H1 (cell line): ENCODE data around the gene AKAP9. TPM values are rescaled to one million over a fixed set of nuclear protein-coding genes. Genes with fewer than 3 reads are reported as not detected.

ENCODE experiments used
- CTCF ChIA-PET: fragments of 300-600 bp; sonication (Branson Sonifier 250); formaldehyde crosslinking; loops from one replicate; lab custom pipeline; 2021; ENCODE audit not compliant: partially characterized antibody; lab: Charles Lee
- POLR2A ChIA-PET: fragments of 300-600 bp; sonication (Branson Sonifier 250); formaldehyde crosslinking; loops from one replicate; lab custom pipeline; 2021; ENCODE audit warnings: inconsistent platforms; ENCODE audit not compliant: partially characterized antibody; lab: Charles Lee
- DNase-seq, 2 experiments: peaks; one replicate each; pipeline versions ENCODE4 v3.0.0 to v3.0.0-alpha.2; 2010 to 2022; ENCODE audit warnings: low spot score in 2 of 2, low read depth in 1 of 2, mixed read lengths in 1 of 2
- FAIRE-seq: peaks from 2 replicates; lab custom pipeline; 2011; peaks lifted over from hg19 to GRCh38; lab: Jason Lieb, UNC
- H2AFZ ChIP-seq: 2 replicates; pipeline ENCODE4 v1.8.1; 2012; ENCODE audit warnings: low read length, inconsistent platforms
- H2AK5ac ChIP-seq: 2 replicates; pipeline ENCODE4 v1.6.1; 2013; ENCODE audit warnings: low read depth, low read length
- H2BK120ac ChIP-seq: replicated peaks from 2 replicates; pipeline ENCODE3; 2013; ENCODE audit warnings: low read depth, low read length, inconsistent platforms
- H2BK12ac ChIP-seq: 2 replicates; pipeline ENCODE4 v1.6.1; 2013; ENCODE audit warnings: low read depth, low read length
- H2BK15ac ChIP-seq: 2 replicates; pipeline ENCODE4 v1.6.1; 2013; ENCODE audit warnings: low read length
- H2BK20ac ChIP-seq: 2 replicates; pipeline ENCODE4 v1.6.1; 2013; ENCODE audit warnings: low read length
- H2BK5ac ChIP-seq: 2 replicates; pipeline ENCODE4 v1.6.1; 2013; ENCODE audit warnings: low read depth, low read length
- H3K14ac ChIP-seq: 2 replicates; pipeline ENCODE4 v1.6.1; 2013; ENCODE audit warnings: inconsistent platforms; ENCODE audit not compliant: insufficient read length
- H3K18ac ChIP-seq: 2 replicates; pipeline ENCODE4 v1.6.1; 2013; ENCODE audit warnings: low read length; ENCODE audit errors: extremely low read depth
- H3K23ac ChIP-seq: 2 replicates; pipeline ENCODE4 v1.6.1; 2013; ENCODE audit warnings: inconsistent platforms; ENCODE audit not compliant: insufficient read length
- H3K23me2 ChIP-seq: 2 replicates; pipeline ENCODE4 v1.6.1; 2013; ENCODE audit warnings: low read depth, low read length
- H3K27ac ChIP-seq: 2 replicates; pipeline ENCODE4 v1.6.1; 2011; ENCODE audit warnings: low read depth, low read length, inconsistent platforms
- H3K27me3 ChIP-seq, 4 experiments: replicated peaks in 1 of 4; 1 replicate in 1 of 4; 2 replicates in 3 of 4; pipeline versions ENCODE4 v1.6.1 to v1.8.1; 2011 to 2013; ENCODE audit warnings: low read length in 3 of 4, mild to moderate bottlenecking in 3 of 4, inconsistent platforms in 2 of 4, mixed read lengths in 2 of 4, moderate library complexity in 1 of 4; ENCODE audit not compliant: control insufficient read depth in 3 of 4, insufficient read depth in 3 of 4; ENCODE audit errors: extremely low read depth in 1 of 4
- H3K36me3 ChIP-seq, 4 experiments: 2 replicates each; pipeline versions ENCODE4 v1.6.1 to v1.8.1; 2011 to 2013; ENCODE audit warnings: mild to moderate bottlenecking in 4 of 4, low read length in 3 of 4, moderate library complexity in 2 of 4, control low read depth in 1 of 4, inconsistent platforms in 1 of 4; ENCODE audit not compliant: insufficient read depth in 4 of 4, control insufficient read depth in 2 of 4
- H3K4ac ChIP-seq: replicated peaks from 2 replicates; pipeline ENCODE3; 2013; ENCODE audit warnings: low read length, low read depth, mixed read lengths, inconsistent platforms; ENCODE audit not compliant: insufficient read length
- H3K4me1 ChIP-seq, 4 experiments: replicated peaks in 1 of 4; 1 replicate in 1 of 4; 2 replicates in 3 of 4; pipeline versions ENCODE4 v1.6.1 to v1.8.1; 2011 to 2013; ENCODE audit warnings: low read length in 3 of 4, inconsistent platforms in 2 of 4, mixed read lengths in 1 of 4; ENCODE audit not compliant: insufficient read depth in 4 of 4, control insufficient read depth in 3 of 4
- H3K4me2 ChIP-seq, 2 experiments: 2 replicates each; pipeline versions ENCODE4 v1.6.1 to v1.8.1; 2011 to 2013; ENCODE audit warnings: low read depth in 2 of 2, low read length in 2 of 2, control low read depth in 1 of 2, inconsistent platforms in 1 of 2, mild to moderate bottlenecking in 1 of 2; ENCODE audit not compliant: insufficient read depth in 1 of 2
- H3K4me3 ChIP-seq, 4 experiments: fragments of 200-600, 300-600 bp in 1 of 4; sonication (generic), shearing (Covaris generic), sonication (Bioruptor Twin) in 1 of 4; 2 replicates each; pipeline versions ENCODE4 v1.5.1 to v1.8.1; 2011 to 2016; ENCODE audit warnings: low read length in 4 of 4, low read depth in 3 of 4, control low read depth in 2 of 4, inconsistent platforms in 2 of 4, mild to moderate bottlenecking in 2 of 4, mixed read lengths in 1 of 4, moderate library complexity in 1 of 4; ENCODE audit not compliant: insufficient read depth in 2 of 4; ENCODE audit errors: extremely low read depth in 1 of 4
- H3K56ac ChIP-seq: replicated peaks from 2 replicates; pipeline ENCODE3; 2013; ENCODE audit warnings: low read depth, mild to moderate bottlenecking, mixed read lengths, low read length, inconsistent platforms; ENCODE audit not compliant: insufficient read length
- H3K79me1 ChIP-seq: 2 replicates; pipeline ENCODE4 v1.6.1; 2013; ENCODE audit warnings: low read depth, low read length, control low read depth
- H3K79me2 ChIP-seq, 2 experiments: 2 replicates each; pipeline versions ENCODE4 v1.6.1 to v1.8.1; 2012 to 2013; ENCODE audit warnings: low read length in 2 of 2, mild to moderate bottlenecking in 2 of 2, inconsistent platforms in 1 of 2; ENCODE audit not compliant: insufficient read depth in 2 of 2, control insufficient read depth in 1 of 2
- H3K9ac ChIP-seq, 4 experiments: replicated peaks in 1 of 4; 1 replicate in 1 of 4; 2 replicates in 3 of 4; pipeline versions ENCODE4 v1.6.1 to v1.8.1; 2011 to 2013; ENCODE audit warnings: low read depth in 3 of 4, low read length in 3 of 4, control low read depth in 2 of 4, mild to moderate bottlenecking in 2 of 4, moderate library complexity in 2 of 4, inconsistent platforms in 1 of 4; ENCODE audit errors: extremely low read depth in 1 of 4
- H3K9me3 ChIP-seq, 2 experiments: 2 replicates each; pipeline versions ENCODE4 v1.6.1 to v1.8.1; 2012 to 2013; ENCODE audit warnings: mild to moderate bottlenecking in 2 of 2, moderate library complexity in 2 of 2, control low read depth in 1 of 2, inconsistent platforms in 1 of 2, low read depth in 1 of 2, low read length in 1 of 2, mixed read lengths in 1 of 2; ENCODE audit not compliant: insufficient read depth in 2 of 2
- H4K20me1 ChIP-seq, 2 experiments: replicated peaks in 1 of 2; 2 replicates each; pipeline versions ENCODE3 to v1.8.1; 2011 to 2013; ENCODE audit warnings: inconsistent platforms in 2 of 2, low read length in 2 of 2, mild to moderate bottlenecking in 1 of 2; ENCODE audit not compliant: insufficient read depth in 2 of 2, control insufficient read depth in 1 of 2
- H4K5ac ChIP-seq: 2 replicates; pipeline ENCODE4 v1.6.1; 2013; ENCODE audit warnings: low read length, low read depth, mixed read lengths, inconsistent platforms; ENCODE audit not compliant: insufficient read length
- H4K8ac ChIP-seq: 2 replicates; pipeline ENCODE4 v1.8.0; 2013; ENCODE audit warnings: mild to moderate bottlenecking, moderate library complexity, low read length, inconsistent platforms; ENCODE audit not compliant: insufficient read depth; ENCODE audit errors: extremely low read depth
- H4K91ac ChIP-seq: replicated peaks from 2 replicates; pipeline ENCODE3; 2013; ENCODE audit warnings: low read length, mixed read lengths, inconsistent platforms; ENCODE audit not compliant: insufficient read length
- EGR1 ChIP-seq: IDR thresholded peaks from 2 replicates; pipeline ENCODE4 v1.6.1; 2011; ENCODE audit warnings: low read depth, low read length, borderline replicate concordance
- FOSL1 ChIP-seq: IDR thresholded peaks from 2 replicates; pipeline ENCODE4 v1.6.1; 2011; ENCODE audit warnings: mild to moderate bottlenecking, low read depth, low read length, moderate library complexity; ENCODE audit not compliant: insufficient read depth
- GTF2F1 ChIP-seq: IDR thresholded peaks from 2 replicates; pipeline ENCODE4 v1.6.1; 2012; ENCODE audit warnings: low read depth, low read length, improper control_type of control experiment, borderline replicate concordance
- HDAC6 ChIP-seq: IDR thresholded peaks from one replicate; pipeline ENCODE4 v1.7.1; 2012; ENCODE audit warnings: low read depth, mild to moderate bottlenecking, inconsistent platforms, low read length, moderate library complexity
- JUN ChIP-seq: IDR thresholded peaks from 2 replicates; pipeline ENCODE4 v1.6.1; 2011; ENCODE audit warnings: low read depth, mild to moderate bottlenecking, improper control_type of control experiment, low read length
- MAFK ChIP-seq: IDR thresholded peaks from 2 replicates; pipeline ENCODE4 v1.6.1; 2012; ENCODE audit warnings: low read depth, mild to moderate bottlenecking, improper control_type of control experiment, low read length
- RBBP5 ChIP-seq: IDR thresholded peaks from 2 replicates; pipeline ENCODE4 v1.7.1; 2012; ENCODE audit warnings: low read depth, mild to moderate bottlenecking, inconsistent platforms, low read length, moderate library complexity, borderline replicate concordance
- TBP ChIP-seq: IDR thresholded peaks from 2 replicates; pipeline ENCODE4 v1.6.1; 2011; ENCODE audit warnings: low read depth, low read length, improper control_type of control experiment
- USF2 ChIP-seq: IDR thresholded peaks from 2 replicates; pipeline ENCODE4 v1.6.1; 2011; ENCODE audit warnings: low read length, improper control_type of control experiment
- ZNF274 ChIP-seq: IDR thresholded peaks from 2 replicates; pipeline ENCODE4 v1.7.0; 2012; ENCODE audit warnings: low read length, borderline replicate concordance; ENCODE audit errors: extremely low read depth
- WGBS, 2 experiments: shearing (Covaris generic) in 1 of 2; methylation state at CpG; one replicate each; pipeline versions ENCODE4 v1.1.6 to v1.1.7; 2013 to 2015; ENCODE audit warnings: low lambda C conversion rate in 2 of 2, mixed read lengths in 2 of 2, inconsistent platforms in 1 of 2, low coverage in 1 of 2, missing lambda C conversion rate in 1 of 2; ENCODE audit not compliant: insufficient replicate concordance in 2 of 2, insufficient coverage in 1 of 2, insufficient read length in 1 of 2; ENCODE audit errors: extremely low coverage in 1 of 2, missing lambda C conversion rate in 1 of 2; 5-methylcytosine and 5-hydroxymethylcytosine counted together
- polyA plus RNA-seq, 7 experiments: library from polyadenylated mRNA; depleted of rRNA in 3 of 7; stranded (reverse) in 5 of 7; unstranded in 2 of 7; fragments of >200 nt in 5 of 7; fragments of 200-250 nt in 2 of 7; gene quantifications; 1 replicate in 5 of 7; 2 replicates in 1 of 7; 4 replicates in 1 of 7; pipeline versions ENCODE4 v1.2.1 to v1.2.3, GENCODE V29; 2011 to 2013; ENCODE audit warnings: missing spikeins in 2 of 7, mixed read lengths in 2 of 7
- total RNA-seq: library from RNA; stranded (reverse); fragmentation: NEBNext Ultra II Directional; extraction: Animal tissue kit (Norgen Biotek cat#: 25700); gene quantifications from 2 replicates; pipeline ENCODE4 v1.2.1, GENCODE V29; 2021

The AKAP9 gene
- total and polyA plus RNA-seq, 2 of the 8 experiments (the other 6 are each of a cell fraction or from before 2014, with no cell fraction given) = 6.2 to 26.3 TPM

GRCh38 chr7:91911121-91911520 lies 29.5 kb upstream of the AKAP9 start:
- Histone ChIP-seq H3K14ac (no peak overlapping the region), H4K20me1 (no peaks in the 10 kb centered on the region), H3K23me2 (no peaks in the 10 kb centered on the region), H3K36me3 (no peaks in the 10 kb centered on the region)
- FAIRE-seq = no peak
- no peak for TF ChIP-seq TBP
- no peak for TF ChIP-seq EGR1
- no peak for TF ChIP-seq JUN
- TF ChIP-seq FOSL1 = no peak
- TF ChIP-seq USF2 = no peak
- TF ChIP-seq HDAC6 = no peak
- TF ChIP-seq MAFK = no peak
- no peak for TF ChIP-seq RBBP5
- TF ChIP-seq ZNF274 = no peak
- TF ChIP-seq GTF2F1 = no peak
- TF ChIP-seq, all 59 proteins: peak for 0
- POLR2A ChIA-PET = interaction anchor here (1.1 kb wide), 1 partner anchor 29 kb away, joined by 3 read pairs; no protein-coding TSS in a partner anchor
- Histone ChIP-seq H2BK120ac (no peak overlapping the region), H3K27me3 (no peaks in the 10 kb centered on the region), H3K4me3 (no peak overlapping the region), H2BK20ac (no peak overlapping the region), H2AFZ (no peak overlapping the region), H3K23ac (no peak overlapping the region), H3K4ac (no peak overlapping the region), H2AK5ac (no peak overlapping the region), H2BK5ac (no peak overlapping the region), H4K5ac (no peak overlapping the region), H3K4me1 (no peaks in the 10 kb centered on the region), H3K9ac (no peak overlapping the region; a peak in 1 of 7 replicates), H3K4me2 (no peak overlapping the region), H4K91ac (no peak overlapping the region), H2BK15ac (no peak overlapping the region), H3K79me2 (no peaks in the 10 kb centered on the region; a peak in 1 of 4 replicates), H2BK12ac (no peak overlapping the region), H3K56ac (no peak overlapping the region), H3K18ac (no peak overlapping the region), H4K8ac (no peak overlapping the region), H3K9me3 (no peaks in the 10 kb centered on the region), H3K27ac (no peak overlapping the region), H3K79me1 (no peaks in the 10 kb centered on the region)
- DNase-seq = no peak
- 94% methylated on average over 4 of the region's 4 CpGs; no CpG with 5 or more reads in 1 of the 2 experiments for WGBS, 2 experiments
- CTCF ChIA-PET = interaction anchor here (0.7 kb wide), 2 partner anchors 29 to 197 kb away, joined by 3 to 4 read pairs; no protein-coding TSS in a partner anchor
